Uterus (tissue), 2 donors: Measurements from ENCODE around the gene IPO11.

Experiments used
- POLR2A ChIP-seq, 2 donors: fragments of 450-650 bp; IDR thresholded peaks; one replicate each; pipeline ENCODE4 v1.6.1; 2016; ENCODE audit warnings: antibody characterized with exemption in 2 of 2, mild to moderate bottlenecking in 1 of 2, moderate library complexity in 1 of 2
- TF ChIP-seq, protein P1 (sequence below), 4 experiments: fragments of 200-600 bp in 2 of 4; fragments of 450-650 bp in 2 of 4; sonication (generic) in 2 of 4; IDR thresholded peaks; one replicate each; pipeline ENCODE4 v1.5.1; 2016 to 2019; ENCODE audit warnings: antibody characterized with exemption in 4 of 4, mild to moderate bottlenecking in 2 of 4, moderate library complexity in 1 of 4

GRCh38 chr5:62483556-62483955 is 71.0 kb downstream of the IPO11 start:
- TF ChIP-seq, protein P1, sequence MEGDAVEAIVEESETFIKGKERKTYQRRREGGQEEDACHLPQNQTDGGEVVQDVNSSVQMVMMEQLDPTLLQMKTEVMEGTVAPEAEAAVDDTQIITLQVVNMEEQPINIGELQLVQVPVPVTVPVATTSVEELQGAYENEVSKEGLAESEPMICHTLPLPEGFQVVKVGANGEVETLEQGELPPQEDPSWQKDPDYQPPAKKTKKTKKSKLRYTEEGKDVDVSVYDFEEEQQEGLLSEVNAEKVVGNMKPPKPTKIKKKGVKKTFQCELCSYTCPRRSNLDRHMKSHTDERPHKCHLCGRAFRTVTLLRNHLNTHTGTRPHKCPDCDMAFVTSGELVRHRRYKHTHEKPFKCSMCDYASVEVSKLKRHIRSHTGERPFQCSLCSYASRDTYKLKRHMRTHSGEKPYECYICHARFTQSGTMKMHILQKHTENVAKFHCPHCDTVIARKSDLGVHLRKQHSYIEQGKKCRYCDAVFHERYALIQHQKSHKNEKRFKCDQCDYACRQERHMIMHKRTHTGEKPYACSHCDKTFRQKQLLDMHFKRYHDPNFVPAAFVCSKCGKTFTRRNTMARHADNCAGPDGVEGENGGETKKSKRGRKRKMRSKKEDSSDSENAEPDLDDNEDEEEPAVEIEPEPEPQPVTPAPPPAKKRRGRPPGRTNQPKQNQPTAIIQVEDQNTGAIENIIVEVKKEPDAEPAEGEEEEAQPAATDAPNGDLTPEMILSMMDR (IDR thresholded peaks at IDR 0.05): no peak
- TF ChIP-seq POLR2A (IDR thresholded peaks at IDR 0.05): no peak
